ENCODE results near the gene BMP10.

- TF ChIP-seq, protein P1, sequence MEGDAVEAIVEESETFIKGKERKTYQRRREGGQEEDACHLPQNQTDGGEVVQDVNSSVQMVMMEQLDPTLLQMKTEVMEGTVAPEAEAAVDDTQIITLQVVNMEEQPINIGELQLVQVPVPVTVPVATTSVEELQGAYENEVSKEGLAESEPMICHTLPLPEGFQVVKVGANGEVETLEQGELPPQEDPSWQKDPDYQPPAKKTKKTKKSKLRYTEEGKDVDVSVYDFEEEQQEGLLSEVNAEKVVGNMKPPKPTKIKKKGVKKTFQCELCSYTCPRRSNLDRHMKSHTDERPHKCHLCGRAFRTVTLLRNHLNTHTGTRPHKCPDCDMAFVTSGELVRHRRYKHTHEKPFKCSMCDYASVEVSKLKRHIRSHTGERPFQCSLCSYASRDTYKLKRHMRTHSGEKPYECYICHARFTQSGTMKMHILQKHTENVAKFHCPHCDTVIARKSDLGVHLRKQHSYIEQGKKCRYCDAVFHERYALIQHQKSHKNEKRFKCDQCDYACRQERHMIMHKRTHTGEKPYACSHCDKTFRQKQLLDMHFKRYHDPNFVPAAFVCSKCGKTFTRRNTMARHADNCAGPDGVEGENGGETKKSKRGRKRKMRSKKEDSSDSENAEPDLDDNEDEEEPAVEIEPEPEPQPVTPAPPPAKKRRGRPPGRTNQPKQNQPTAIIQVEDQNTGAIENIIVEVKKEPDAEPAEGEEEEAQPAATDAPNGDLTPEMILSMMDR (IDR thresholded peaks at IDR 0.05), result no peak
- TF ChIP-seq EZH2phosphoT487 (IDR thresholded peaks at IDR 0.05) (no peak), EZH2 (IDR thresholded peaks at IDR 0.05) (no peak)
Observed at GRCh38 chr2:68837861-68838341, 33.3 kb downstream of the BMP10 start.

Data from neural progenitor cell (in vitro differentiated cells).